ENCODE measurements around the gene FMO3. TPM values are rescaled to one million over a fixed set of nuclear protein-coding genes. Genes with fewer than 3 reads are reported as not detected.

FMO3 gene
- total RNA-seq, 2 donors from 2014 or later, result 0.19 to 0.42 TPM

GRCh38 chr1:171160639-171161354, 70.1 kb downstream of the FMO3 start:
- Histone ChIP-seq H3K27me3 (no peaks in the 10 kb centered on the region), H3K27ac (no peak overlapping the region), H3K4me3 (no peak overlapping the region), H3K9ac (ENCODE audit: low read depth in 2 of 2, low read length in 2 of 2) (no peak overlapping the region), H3K9me3 (no peaks in the 10 kb centered on the region), H3K36me3 (no peaks in the 10 kb centered on the region), H3K4me1 (no peaks in the 10 kb centered on the region)
- intact Hi-C loops (cut with DNase I), result no loop called here
- DNase-seq, result no peak
- no peak for TF ChIP-seq CTCF (IDR thresholded peaks at IDR 0.05)

GRCh38 chr1:171161431-171161830, 70.7 kb downstream of the FMO3 start:
- no peak for TF ChIP-seq CTCF (IDR thresholded peaks at IDR 0.05)
- Histone ChIP-seq H3K9ac (ENCODE audit: low read depth in 2 of 2, low read length in 2 of 2) (no peak overlapping the region), H3K27me3 (no peaks in the 10 kb centered on the region), H3K27ac (no peak overlapping the region), H3K36me3 (no peaks in the 10 kb centered on the region), H3K9me3 (no peaks in the 10 kb centered on the region), H3K4me1 (no peaks in the 10 kb centered on the region), H3K4me3 (no peak overlapping the region)
- DNase-seq, result no peak
- intact Hi-C loops (cut with DNase I), result no loop called here

GRCh38 chr1:171166361-171166760, 75.7 kb downstream of the FMO3 start:
- Histone ChIP-seq H3K27ac (no peak overlapping the region), H3K9ac (ENCODE audit: low read depth in 2 of 2, low read length in 2 of 2) (no peak overlapping the region)
- intact Hi-C loops (cut with DNase I), result no loop called here

More at GRCh38 chr1:171166361-171166760, 75.7 kb downstream of the FMO3 start:
- TF ChIP-seq CTCF (IDR thresholded peaks at IDR 0.05), result no peak
- no peak overlapping the region for H3K4me3 ChIP-seq
- no peak for DNase-seq
- H3K27me3 ChIP-seq, result no peaks in the 10 kb centered on the region
- H3K36me3 ChIP-seq, result no peaks in the 10 kb centered on the region
- no peaks in the 10 kb centered on the region for H3K9me3 ChIP-seq
- no peaks in the 10 kb centered on the region for H3K4me1 ChIP-seq

Small RNA genes lying within 50 kb of the gene (microRNA-seq; reads per million reads assigned to microRNA genes)
- gene MIR1295A, result not detected
- gene MIR1295B, result not detected

Other genes starting within 250 kb of the FMO3 start
- not detected for gene MROH9, start 155.4 kb upstream of the FMO3 start, total RNA-seq
- 1 to 10 TPM; 1.1 to 1.3 TPM for gene FMO2, start 94.4 kb downstream of the FMO3 start, total RNA-seq
- not detected for gene FMO1, start 157.6 kb downstream of the FMO3 start, total RNA-seq
- gene FMO4, start 223.3 kb downstream of the FMO3 start, total RNA-seq, result 1 to 10 TPM; 2.2 to 5.7 TPM